HepG2 (cell line): ENCODE measurements around the gene MARK2. TPM values are rescaled to one million over a fixed set of nuclear protein-coding genes. Genes with fewer than 3 reads are reported as not detected.

Source experiments
- ATAC-seq: fragments of 200-7000 bp; cut with Tn5 transposase; 3 replicates; pipeline ENCODE4 v1.9.1; 2020; ENCODE audit warnings: mild to moderate bottlenecking, moderate library complexity
- BruUV-seq: library from RNA; stranded (reverse); fragments of 400-500 nt; replicated peaks from 2 replicates; lab custom pipeline; 2021; lab: Mats Ljungman, UMichigan
- CTCF ChIA-PET: fragments of 300-600 bp; formaldehyde crosslinking; extraction: SDS; loops from one replicate; lab custom pipeline; 2021; ENCODE audit warnings: low total read pairs, inconsistent platforms, low intra/inter-chr PET ratio; lab: Yijun Ruan, JAX
- POLR2A ChIA-PET: fragments of 350-600 bp; sonication (Branson Sonifier 250); formaldehyde crosslinking; loops from one replicate; lab custom pipeline; 2020; ENCODE audit warnings: antibody characterized with exemption, inconsistent platforms; lab: Yijun Ruan, JAX
- DNase-seq: peaks from one replicate; pipeline ENCODE4 v3.0.0-alpha.2; 2015; ENCODE audit warnings: low spot score
- FAIRE-seq: peaks from 3 replicates; lab custom pipeline; 2011; peaks lifted over from hg19 to GRCh38; lab: Jason Lieb, UNC
- H2AFZ ChIP-seq: one replicate; pipeline ENCODE4 v1.6.1; 2011; ENCODE audit warnings: low read length, inconsistent platforms
- H3K27ac ChIP-seq: fragments of 300-600 bp; 3 replicates; pipeline ENCODE4 v1.8.0; 2011; ENCODE audit warnings: mixed run types, mild to moderate bottlenecking, mixed read lengths, low read length, inconsistent platforms; ENCODE audit not compliant: insufficient read depth; ENCODE audit errors: extremely low read length
- H3K27me3 ChIP-seq, 2 experiments: fragments of 200-600 bp in 1 of 2; 2 replicates in 1 of 2; 3 replicates in 1 of 2; pipeline versions ENCODE4 v1.6.0 to v1.8.0; 2011; ENCODE audit warnings: low read length in 2 of 2, mild to moderate bottlenecking in 2 of 2, moderate library complexity in 2 of 2, inconsistent platforms in 1 of 2; ENCODE audit not compliant: insufficient read depth in 2 of 2, control insufficient read depth in 1 of 2
- H3K36me3 ChIP-seq, 2 experiments: fragments of 200-600 bp in 1 of 2; replicated peaks in 1 of 2; 2 replicates in 1 of 2; 3 replicates in 1 of 2; pipeline versions ENCODE4 v1.5.1 to v1.8.0; 2011; ENCODE audit warnings: low read length in 2 of 2, inconsistent platforms in 1 of 2; ENCODE audit not compliant: insufficient read depth in 2 of 2, control insufficient read depth in 1 of 2
- H3K4me1 ChIP-seq: 2 replicates; pipeline ENCODE4 v1.5.1; 2012; ENCODE audit warnings: low read length, inconsistent platforms; ENCODE audit not compliant: insufficient read depth
- H3K4me2 ChIP-seq: 2 replicates; pipeline ENCODE4 v1.6.0; 2011; ENCODE audit warnings: low read depth, low read length, inconsistent platforms
- H3K4me3 ChIP-seq, 3 experiments: fragments of 200-600 bp in 1 of 3; sonication (generic), shearing (Covaris generic) in 1 of 3; replicated peaks in 1 of 3; 2 replicates each; pipeline ENCODE4 v1.5.1; 2011 to 2016; ENCODE audit warnings: low read length in 3 of 3, inconsistent platforms in 2 of 3, low read depth in 2 of 3, mild to moderate bottlenecking in 2 of 3, control low read depth in 1 of 3, mixed read lengths in 1 of 3; ENCODE audit not compliant: insufficient read depth in 1 of 3
- H3K79me2 ChIP-seq: one replicate; pipeline ENCODE4 v1.6.1; 2011; ENCODE audit warnings: low read length, inconsistent platforms; ENCODE audit not compliant: insufficient read depth
- H3K9ac ChIP-seq: 2 replicates; pipeline ENCODE4 v1.6.0; 2011; ENCODE audit warnings: mild to moderate bottlenecking, low read depth, low read length, inconsistent platforms; ENCODE audit not compliant: insufficient read depth
- H3K9me3 ChIP-seq: 2 replicates; pipeline ENCODE4 v1.5.1; 2012; ENCODE audit warnings: mild to moderate bottlenecking, low read length
- H4K20me1 ChIP-seq: 2 replicates; pipeline ENCODE4 v1.6.0; 2011; ENCODE audit warnings: inconsistent platforms, mild to moderate bottlenecking, low read length, moderate library complexity; ENCODE audit not compliant: insufficient read depth
- AKAP8 ChIP-seq: sonication (generic); formaldehyde crosslinking; IDR thresholded peaks from 2 replicates; pipeline ENCODE4 v1.5.1; 2020; ENCODE audit warnings: mild to moderate bottlenecking, missing genetic modification reagents
- FOSL2 ChIP-seq: sonication (generic); formaldehyde crosslinking; IDR thresholded peaks from 2 replicates; pipeline ENCODE4 v1.4.0; 2020; ENCODE audit warnings: missing genetic modification reagents
- HNRNPL ChIP-seq: fragments of 200-400 bp; formaldehyde crosslinking; IDR thresholded peaks from 2 replicates; pipeline ENCODE4 v1.6.1; 2017; ENCODE audit warnings: mild to moderate bottlenecking, low read depth, low read length
- SCMH1 ChIP-seq: sonication (generic); formaldehyde crosslinking; IDR thresholded peaks from 2 replicates; pipeline ENCODE4 v1.9.0; 2021; ENCODE audit warnings: missing genetic modification reagents, mild to moderate bottlenecking, borderline replicate concordance
- ZNF382 ChIP-seq: sonication (generic); formaldehyde crosslinking; IDR thresholded peaks from 2 replicates; pipeline ENCODE4 v1.5.0; 2020; ENCODE audit warnings: missing genetic modification reagents, mild to moderate bottlenecking, borderline replicate concordance
- ZNF652 ChIP-seq: IDR thresholded peaks from 2 replicates; pipeline ENCODE4 v1.6.1; 2016; ENCODE audit warnings: low read depth, borderline replicate concordance
- WGBS: methylation state at CpG from one replicate; pipeline ENCODE4 v1.1.6; 2017; ENCODE audit warnings: low lambda C conversion rate; 5-methylcytosine and 5-hydroxymethylcytosine counted together
- in situ Hi-C: cut with HindIII; loops from 2 replicates; pipeline ENCODE4 v1.10.0; 2017; ENCODE audit warnings: low pct_unique_long_range_greater_than_20kb; ENCODE audit not compliant: extremely low pct_ligation_motif_present
- intact Hi-C: fragments of 100-400 bp; cut with micrococcal nuclease; formaldehyde crosslinking; loops from one replicate; pipeline ENCODE4 v1.10.0; 2022; ENCODE audit not compliant: unreplicated experiment
- polyA plus RNA-seq, 8 experiments: library from polyadenylated mRNA; depleted of rRNA in 3 of 8; stranded (reverse) in 7 of 8; unstranded in 1 of 8; fragments of >200 nt; fragmentation: Illumina TruSeq in 4 of 8; extraction: Trizol in 4 of 8; gene quantifications; 2 replicates each; pipeline versions ENCODE4 v1.2.1 to v1.2.3, GENCODE V29; 2011 to 2016; ENCODE audit warnings: low read depth in 4 of 8, missing spikeins in 1 of 8, mixed read lengths in 1 of 8; ENCODE audit not compliant: insufficient read depth in 1 of 8
- total RNA-seq, 5 experiments: library from RNA; depleted of rRNA; stranded (reverse); fragments of >200 nt; fragmentation: Illumina TruSeq; extraction: Trizol; gene quantifications; 2 replicates each; pipeline ENCODE4 v1.2.3, GENCODE V29; 2016; ENCODE audit warnings: low read depth in 1 of 5

The MARK2 gene
- total and polyA plus RNA-seq, 2 of the 13 experiments (the other 11 are each of a cell fraction or from before 2014, with no cell fraction given), result 13.5 to 13.9 TPM

DNA sequence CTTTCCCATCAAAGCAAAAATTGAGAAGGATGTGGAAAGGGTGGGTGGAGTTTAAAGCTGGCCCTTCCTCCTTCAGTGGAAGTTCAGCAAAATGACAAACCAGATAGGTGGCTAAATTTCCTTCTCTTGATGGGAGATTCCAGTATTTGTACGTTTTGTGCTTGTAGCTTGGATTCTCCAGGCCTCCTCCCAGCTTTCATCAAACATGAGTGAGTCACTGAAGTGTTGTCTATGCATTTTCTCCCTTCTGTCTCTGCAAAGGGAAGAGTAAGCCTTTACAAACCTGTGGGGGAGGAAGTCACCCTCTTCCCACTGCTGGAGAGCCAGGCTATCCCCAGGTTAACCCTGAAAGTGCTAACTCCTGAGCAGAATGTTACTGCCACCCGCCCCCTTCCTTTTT lies 6.4 kb downstream of the MARK2 start:
- no peak overlapping the region for H2AFZ ChIP-seq
- FAIRE-seq, result no peak
- H3K79me2 ChIP-seq, result peaks cover 70% of the 10 kb centered on the region
- peak; percentile 39 for DNase-seq
- intact Hi-C loops (no loop called here), in situ Hi-C loops (no loop called here)
- no peak overlapping the region for H3K4me2 ChIP-seq
- POLR2A ChIA-PET, result interaction anchor here (0.7 kb wide), 1 partner anchor 35 kb away, joined by 3 read pairs; no protein-coding TSS in a partner anchor
- H3K4me1 ChIP-seq, result peaks cover 71% of the 10 kb centered on the region
- 33% methylated on average over 2 of the region's 2 CpGs for WGBS
- H3K27me3 ChIP-seq, result no peaks in the 10 kb centered on the region
- no TSS peak for BruUV-seq
- no peak overlapping the region for H3K4me3 ChIP-seq
- no peak overlapping the region for H3K9ac ChIP-seq
- peak; percentile 24; the same call in 1 of the 3 replicates for ATAC-seq
- H3K9me3 ChIP-seq, result no peaks in the 10 kb centered on the region
- no peak overlapping the region for H3K27ac ChIP-seq
- TF ChIP-seq FOSL2 (peak; percentile 19; the same call in 1 of the 2 replicates), ZNF382 (CRISPR knock-in tag) (no peak), ZNF652 (CRISPR knock-in tag) (peak; percentile 60), HNRNPL (no peak), AKAP8 (no peak)
- TF ChIP-seq, all 625 proteins: peak for 2
- CTCF ChIA-PET, result no interaction called here
- peaks cover 1 to 19% of the 10 kb centered on the region in 2 experiments; a peak in 3 of 5 replicates for H3K36me3 ChIP-seq
- H4K20me1 ChIP-seq, result peaks cover 9% of the 10 kb centered on the region; the same call in 1 of the 2 replicates

DNA sequence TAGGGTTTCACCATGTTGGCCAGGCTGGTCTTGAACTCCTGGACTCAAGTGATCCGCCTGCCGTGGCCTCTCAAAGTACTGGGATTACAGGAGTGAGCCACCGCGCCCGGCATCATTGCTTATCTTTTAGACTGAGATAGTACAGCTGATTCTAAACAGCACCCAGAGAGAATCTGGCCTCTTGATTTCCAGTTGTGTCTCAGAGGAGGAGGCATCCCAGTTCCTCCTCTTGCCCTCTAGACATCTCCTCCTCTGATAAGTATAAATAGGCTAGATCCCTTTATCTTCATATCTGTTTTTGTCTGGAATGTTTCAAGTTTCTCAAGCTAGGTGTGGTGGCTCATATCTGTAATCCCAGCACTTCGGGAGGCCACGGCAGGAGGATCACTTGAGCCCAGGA lies 7.0 kb downstream of the MARK2 start:
- in situ Hi-C loops, result no loop called here
- H3K4me1 ChIP-seq, result peaks cover 71% of the 10 kb centered on the region
- CTCF ChIA-PET, result no interaction called here

More for the DNA sequence above, 7.0 kb downstream of the MARK2 start:
- Histone ChIP-seq H3K4me2 (no peak overlapping the region), H3K9me3 (no peaks in the 10 kb centered on the region), H2AFZ (no peak overlapping the region), H3K9ac (no peak overlapping the region), H4K20me1 (0 out of 2 replicates have a peak, but pooled peaks cover 8% of the 10 kb centered on the region), H3K27ac (no peak overlapping the region), H3K79me2 (peaks cover 70% of the 10 kb centered on the region), H3K27me3 (no peaks in the 10 kb centered on the region), H3K36me3 (peaks cover 1 to 19% of the 10 kb centered on the region in 2 experiments; a peak in 3 of 5 replicates), H3K4me3 (no peak overlapping the region)
- intact Hi-C loops, result no loop called here
- WGBS, result 97% methylated on average over 7 of the region's 7 CpGs
- no peak for FAIRE-seq
- DNase-seq, result no peak
- no peak for TF ChIP-seq SCMH1 (CRISPR knock-in tag)
- POLR2A ChIA-PET, result interaction anchor here (0.8 kb wide), 1 partner anchor 16 kb away, joined by 3 read pairs; no protein-coding TSS in a partner anchor
- BruUV-seq, result no TSS peak
- ATAC-seq, result no peak
